NCI-H187 (cell line): ENCODE measurements around the gene LRFN2.

Experiments
- DNase-seq, 2 experiments: peaks; one replicate each; lab custom pipeline; 2025; lab: John Stamatoyannopoulos, UW

LRFN2 gene

DNA sequence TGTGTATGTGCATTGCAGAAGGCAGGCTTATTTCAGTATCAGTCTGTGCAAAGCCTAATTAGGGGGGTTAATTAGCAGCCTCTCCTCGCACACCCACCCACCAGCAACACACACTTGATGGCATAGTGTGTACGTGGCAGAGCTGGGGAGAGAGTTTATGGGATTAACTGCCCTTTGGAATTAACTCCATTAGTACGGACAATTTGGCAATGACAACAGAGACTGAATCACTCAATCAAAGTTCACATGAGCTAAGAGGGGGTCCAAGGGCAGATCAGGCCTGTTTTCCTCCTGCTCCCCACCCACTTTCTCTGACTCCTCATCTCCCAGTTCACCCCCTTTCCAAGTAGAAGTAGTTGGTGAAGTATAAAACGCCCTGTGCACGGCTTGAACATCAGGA, 69.5 kb downstream of the LRFN2 start:
- DNase-seq = no peak

DNA sequence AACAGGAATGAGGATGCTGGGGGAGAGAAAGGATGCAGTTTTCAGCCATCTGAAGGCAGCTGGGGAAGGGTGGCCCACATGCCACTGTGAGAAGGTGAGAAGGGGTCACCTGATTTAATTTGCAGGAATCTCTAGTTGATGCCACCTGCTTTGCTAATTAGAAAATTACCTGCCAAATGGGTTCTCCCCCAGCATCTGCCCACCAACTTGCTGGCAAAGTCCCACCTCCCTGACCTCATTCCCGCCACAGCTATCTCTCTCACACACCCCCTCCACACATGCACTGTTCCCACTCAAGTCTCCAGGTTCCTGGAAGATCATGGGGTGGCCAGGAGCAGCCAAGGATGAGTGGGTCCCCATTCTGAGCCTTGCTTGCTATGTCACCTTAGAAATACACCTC, 70.7 kb downstream of the LRFN2 start:
- DNase-seq = no peak

DNA sequence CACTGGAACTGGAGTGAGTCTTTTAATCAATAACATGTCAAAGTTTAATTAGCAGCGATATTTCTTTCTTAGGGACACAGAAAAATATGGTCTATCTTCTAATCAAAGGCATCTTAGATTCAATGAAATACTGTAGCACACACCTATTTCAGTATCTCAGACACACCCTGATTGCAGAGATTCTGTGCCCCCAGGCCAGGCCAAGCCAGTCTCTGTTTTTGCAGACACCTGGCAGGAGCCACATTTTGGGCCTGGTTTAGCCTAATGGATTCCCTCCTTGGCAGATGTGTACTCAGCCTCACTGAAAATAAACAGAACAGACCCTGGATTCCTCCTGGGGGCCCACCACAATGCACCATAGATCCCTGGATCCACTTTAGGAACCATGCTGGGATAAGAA, 74.8 kb downstream of the LRFN2 start:
- DNase-seq = no peak

DNA sequence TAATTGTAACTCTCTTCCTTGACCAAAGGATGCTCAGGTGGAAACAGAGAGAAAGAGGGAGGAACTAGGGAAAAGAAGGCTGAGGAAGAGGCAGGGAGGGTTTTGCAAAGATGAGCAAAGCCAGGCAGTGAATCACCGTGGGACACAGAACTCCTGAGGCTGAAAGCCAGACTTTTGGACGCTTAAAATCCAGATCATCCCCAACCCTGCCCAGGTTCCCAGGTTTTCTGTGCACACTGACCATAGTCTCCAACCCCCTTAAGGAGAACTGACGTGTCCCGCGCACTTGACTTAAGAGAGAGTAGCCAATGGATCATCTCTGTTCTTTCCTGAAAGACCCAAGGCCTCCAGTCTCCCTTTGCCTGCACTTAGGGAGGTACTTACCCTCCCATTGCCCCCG, 75.3 kb downstream of the LRFN2 start:
- DNase-seq = no peak

DNA sequence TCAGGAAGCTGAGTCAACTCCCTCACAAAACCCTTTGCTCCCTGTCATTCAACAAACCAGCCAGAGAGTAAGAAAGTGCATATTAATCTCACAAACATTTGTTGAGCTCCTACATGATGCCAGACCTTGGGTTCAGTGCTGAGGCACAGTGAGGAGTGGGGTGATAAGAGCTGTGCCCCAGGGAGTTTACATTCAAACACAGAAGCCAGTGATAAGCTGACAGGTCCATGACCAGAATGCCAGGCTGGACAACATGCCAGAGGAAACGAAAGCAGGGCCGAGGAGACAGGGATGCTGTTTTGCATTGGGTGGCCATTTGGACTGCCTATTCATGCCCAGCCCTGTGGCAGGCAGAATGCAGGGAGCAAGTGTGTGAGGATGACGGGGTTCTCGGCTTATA, 76.7 kb downstream of the LRFN2 start:
- no peak for DNase-seq

DNA sequence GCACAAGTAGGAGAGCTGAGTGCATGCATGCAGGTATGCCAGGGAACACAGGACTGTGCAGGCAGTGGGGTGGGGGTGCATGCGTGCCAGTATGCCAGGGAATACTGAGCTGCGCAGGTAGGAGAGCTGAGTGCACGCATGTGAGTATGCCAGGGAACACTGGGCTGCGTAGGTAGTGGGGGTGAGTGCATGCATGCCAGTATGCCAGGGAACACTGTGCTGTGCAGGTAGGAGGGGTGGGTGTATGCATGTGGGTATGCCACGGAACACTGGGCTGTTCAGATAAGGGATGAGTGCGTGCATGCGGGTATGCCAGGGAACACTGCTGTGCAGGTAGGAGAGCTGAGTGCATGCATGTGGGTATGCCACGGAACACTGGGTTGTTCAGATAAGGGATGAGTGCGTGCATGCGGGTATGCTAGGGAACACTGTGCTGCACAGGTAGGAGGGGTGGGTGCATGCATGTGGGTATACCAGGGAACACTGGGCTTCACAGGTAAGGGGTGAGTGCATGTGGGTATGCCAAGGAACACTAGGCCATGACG, 77.4 kb downstream of the LRFN2 start:
- no peak for DNase-seq

DNA sequence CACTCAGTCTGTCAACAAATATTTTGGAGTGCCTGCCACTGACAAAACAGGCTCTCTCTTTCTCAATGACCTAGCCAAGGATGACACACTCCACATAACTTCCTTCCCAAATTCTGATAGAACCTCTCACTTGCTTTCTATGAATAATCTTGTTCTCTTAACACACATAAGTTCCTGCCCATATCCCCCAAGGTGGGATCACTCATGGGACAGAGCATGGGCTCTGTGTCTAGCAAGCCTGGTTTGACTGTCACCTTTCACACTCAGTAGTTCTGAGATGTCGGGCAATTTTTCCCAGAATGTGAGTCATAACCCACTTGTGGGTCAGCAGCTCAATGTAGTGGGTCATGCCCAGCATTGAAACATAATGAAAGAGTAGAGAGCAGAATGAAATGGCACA, 78.1 kb downstream of the LRFN2 start:
- no peak for DNase-seq

DNA sequence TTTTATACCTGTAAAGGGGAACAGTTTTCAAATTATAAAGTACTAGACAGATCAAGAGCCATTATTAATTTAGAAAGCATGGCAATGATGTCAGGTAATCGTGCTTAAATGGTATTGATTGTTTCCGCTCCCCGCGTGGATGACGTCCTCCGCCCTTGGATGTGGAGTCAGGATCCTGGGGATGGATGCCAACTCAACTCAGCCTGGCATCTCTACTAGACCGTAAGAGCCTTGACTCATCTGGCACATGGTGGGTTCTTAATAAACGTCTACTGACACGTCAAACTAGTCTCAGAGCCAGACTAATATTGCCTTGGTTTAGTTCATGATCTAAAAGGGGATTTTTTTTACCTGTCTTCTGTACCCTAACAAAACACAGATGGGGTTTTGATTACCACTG, 80.2 kb downstream of the LRFN2 start:
- no peak for DNase-seq

DNA sequence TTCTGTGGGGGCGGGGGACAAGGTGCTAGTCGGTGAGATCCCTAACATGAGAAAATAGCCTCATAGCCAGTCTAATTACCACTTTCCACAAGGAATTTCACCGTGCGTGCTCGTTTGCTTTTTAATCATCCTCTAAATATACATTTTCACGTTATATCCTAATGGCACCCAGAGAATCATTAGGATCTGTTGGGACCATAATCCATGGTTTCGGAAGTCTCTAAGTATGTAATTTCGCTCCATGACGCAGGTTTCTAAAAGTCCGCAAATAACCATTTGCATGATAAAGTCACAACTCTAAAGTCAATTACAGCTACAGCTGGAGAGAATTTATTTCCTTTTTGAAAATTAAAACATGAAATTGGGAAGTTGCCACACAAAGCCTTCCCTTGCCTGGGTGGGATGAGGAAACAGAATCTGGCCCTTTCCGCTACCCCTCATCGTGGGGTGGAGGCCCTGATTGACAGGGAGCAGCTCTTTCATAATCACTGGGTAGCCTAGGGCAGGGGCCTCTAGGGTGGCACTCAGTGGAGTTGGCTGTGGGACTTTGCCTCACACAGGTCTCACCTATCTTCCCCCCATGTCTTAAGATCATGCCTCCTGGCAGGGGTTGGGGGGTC, 81.9 kb downstream of the LRFN2 start:
- DNase-seq = no peak

DNA sequence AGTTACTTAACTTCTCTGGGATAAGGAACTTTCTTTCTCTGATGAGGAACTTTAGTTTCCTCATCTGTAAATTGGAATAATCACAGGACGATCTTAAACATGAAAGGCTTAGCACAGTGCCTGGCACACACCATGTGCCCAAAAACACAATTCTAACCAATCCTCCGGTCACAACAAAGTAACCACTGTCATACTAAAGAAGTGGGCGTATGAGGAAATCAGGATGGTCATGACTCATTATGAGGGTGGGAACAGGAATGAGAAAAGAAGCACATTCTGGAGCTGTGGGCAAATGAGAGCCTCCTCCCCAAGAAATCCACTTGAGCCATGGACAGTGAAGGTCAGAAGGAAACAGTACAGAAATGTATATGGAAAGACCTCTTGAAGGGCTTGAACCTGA, 82.9 kb downstream of the LRFN2 start:
- no peak for DNase-seq

DNA sequence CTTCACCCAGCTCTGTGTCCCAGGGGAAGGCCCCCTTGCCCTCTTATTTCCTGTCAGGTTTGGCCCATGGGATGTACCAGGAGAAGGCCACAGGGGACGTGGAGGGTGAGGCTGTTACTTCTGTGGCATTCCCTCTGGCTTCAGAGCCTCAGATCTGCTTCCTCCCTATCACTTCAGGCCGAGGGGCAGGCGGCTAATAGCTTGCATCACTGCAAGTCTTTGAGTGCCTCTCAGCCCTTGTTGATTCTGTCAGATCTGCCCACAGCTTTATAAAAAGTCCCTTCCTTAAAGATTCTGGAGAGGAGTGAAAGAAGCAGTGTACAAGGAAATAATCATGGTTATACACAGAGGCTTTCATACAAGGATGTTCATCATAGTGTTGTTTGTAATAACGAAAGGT, 86.9 kb downstream of the LRFN2 start:
- DNase-seq = no peak

DNA sequence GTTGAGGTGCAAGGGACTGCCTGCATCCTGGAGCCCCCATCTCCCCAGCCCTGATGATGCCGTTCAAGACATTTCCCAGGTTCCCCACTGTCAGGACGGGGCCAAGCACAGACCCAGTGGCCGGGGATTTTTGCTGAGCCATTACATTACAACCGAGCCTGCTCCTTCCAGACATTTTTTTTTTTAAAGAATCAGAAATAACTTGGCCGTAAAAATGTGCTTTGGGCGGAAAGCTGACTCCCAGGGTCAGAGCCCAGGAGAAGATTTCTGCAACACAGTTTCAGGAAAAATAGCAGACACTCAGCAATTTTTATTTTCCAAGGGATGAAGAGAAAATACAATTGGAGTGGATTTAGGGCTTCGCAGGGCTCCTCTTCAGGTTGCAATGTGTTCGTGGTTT, 87.9 kb downstream of the LRFN2 start:
- DNase-seq = no peak

DNA sequence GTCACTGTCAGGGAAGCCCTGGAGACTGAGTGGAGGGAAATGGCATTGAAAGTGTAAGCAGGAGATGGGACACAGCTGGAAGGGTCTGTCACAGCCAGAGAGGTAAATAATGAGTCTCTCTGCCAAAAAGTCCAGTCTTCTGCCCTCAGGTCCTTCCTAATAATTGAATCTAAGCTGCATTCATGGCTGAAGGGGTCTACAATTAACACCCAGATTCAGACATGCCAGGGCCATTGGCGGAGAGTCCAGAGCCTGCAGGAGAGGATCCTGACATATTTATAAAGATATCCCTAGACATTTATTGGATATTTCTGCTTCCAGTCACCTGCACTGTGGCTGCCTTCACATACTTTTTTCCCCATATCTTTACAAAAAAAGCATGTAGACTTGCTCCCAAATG, 89.0 kb downstream of the LRFN2 start:
- DNase-seq = no peak

DNA sequence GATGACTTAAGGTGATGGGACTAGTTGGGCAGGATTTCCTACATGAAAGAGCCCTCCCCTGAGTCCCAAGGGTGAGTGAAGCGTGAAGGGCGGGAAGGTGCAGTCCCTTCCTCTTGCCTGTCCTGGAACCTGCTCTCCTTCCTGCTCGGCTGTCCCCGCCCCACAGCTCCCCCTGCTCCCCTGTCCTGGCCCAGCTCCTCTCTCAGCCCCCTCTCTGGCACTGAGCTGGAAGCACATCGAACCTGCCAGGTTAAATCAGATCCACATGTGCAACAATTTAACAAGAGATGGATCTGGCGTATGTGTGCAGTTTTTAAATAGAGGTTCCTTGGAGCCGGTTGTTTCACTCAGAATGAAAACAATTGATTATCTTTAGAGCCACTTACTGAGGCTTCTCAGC, 95.0 kb downstream of the LRFN2 start:
- DNase-seq = no peak

DNA sequence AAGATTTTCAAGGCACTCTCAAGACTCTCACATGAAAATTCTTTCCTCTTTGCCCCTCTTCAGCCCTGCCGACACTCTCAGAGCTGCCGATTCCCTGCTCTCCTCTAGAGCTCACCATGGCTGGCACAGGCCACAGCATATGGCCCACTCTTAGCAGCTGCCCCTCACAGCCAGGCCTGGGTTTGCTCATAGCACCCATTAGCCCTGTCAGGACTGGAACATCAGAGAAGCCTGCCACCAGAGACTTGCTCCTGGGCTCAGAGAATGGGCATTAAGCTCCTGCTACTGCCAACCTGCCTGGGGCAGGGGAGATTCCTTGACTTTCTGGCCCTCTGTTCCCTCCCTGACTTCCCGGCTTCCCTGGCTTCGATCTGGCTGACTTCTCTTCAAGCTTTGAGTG, 96.7 kb downstream of the LRFN2 start:
- no peak for DNase-seq

DNA sequence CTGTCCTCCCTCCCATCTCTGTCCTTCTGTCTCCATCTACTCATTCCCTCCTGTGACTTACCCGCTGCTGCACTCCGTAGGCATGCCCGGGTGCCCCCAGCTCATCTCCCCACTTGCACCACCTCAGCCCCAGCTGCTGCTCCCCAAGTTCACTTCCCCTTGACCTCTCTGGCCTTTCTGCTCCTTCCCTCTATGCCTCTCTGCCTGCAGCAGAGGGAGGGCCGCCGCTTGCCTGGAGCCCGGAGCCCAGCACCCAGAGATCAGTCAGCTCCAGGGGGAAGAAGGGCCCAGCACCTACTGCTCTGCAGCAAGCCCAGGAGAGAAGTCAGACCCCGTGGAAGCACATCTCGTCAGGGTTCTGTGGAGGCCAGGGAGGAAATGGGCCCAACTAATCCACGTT, 97.4 kb downstream of the LRFN2 start:
- no peak for DNase-seq

DNA sequence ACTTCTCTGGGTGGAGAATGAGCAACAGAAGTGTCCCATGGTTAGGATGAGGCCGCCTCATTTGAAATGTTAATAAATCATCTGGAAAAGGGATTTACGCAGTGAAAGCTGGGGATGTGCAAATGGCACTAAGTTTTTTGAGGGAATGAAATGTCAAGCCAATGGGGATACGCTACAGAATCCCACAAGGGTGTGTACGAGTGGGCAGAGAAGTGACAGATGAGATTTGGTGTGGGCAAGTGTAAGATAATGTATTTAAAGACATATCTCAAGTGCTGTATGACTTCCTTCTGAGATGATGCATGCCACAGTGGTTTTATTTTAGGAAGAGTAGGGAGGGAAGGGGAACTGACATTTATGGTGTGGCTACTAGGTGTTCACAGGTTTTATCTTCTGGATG, 100.6 kb downstream of the LRFN2 start:
- DNase-seq = no peak

DNA sequence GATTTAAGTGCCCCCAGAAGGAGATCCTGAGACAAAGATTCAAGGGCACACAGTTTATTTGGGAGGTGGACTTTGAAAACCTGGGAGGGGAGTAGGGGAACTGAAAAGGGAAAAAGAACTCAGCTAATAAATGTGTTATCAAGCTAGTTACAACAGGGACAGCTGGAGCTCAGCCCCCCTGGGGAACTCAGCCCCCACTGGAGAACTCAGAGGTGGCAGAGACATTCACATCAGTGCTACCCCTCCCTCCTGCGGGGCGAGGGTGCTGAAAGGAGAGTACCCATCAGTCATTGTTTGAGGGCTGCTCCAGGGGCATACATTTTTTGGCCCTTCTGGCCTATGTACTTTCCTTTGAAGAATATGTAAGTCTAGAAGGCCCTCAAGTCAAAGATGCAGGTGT, 101.4 kb downstream of the LRFN2 start:
- DNase-seq = no peak

DNA sequence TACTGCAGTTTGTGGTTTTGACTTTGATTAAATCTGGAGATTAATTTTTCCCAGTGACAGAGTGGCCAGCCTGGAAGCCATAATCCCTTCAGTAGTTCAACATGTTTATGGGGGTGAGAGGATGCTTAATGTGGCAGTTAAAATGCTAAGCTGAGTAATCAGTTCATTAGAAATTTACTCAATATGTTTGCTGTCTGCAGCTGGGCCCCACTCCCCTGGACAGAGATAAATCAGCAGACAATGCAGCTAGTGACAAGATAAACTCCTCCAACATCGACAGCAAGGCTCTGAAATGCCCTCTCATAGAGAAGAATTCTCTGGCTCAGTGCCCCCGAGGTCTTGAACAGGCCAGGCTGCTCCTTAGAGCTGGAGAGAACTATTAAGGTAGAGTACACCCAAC, 101.9 kb downstream of the LRFN2 start:
- no peak for DNase-seq

DNA sequence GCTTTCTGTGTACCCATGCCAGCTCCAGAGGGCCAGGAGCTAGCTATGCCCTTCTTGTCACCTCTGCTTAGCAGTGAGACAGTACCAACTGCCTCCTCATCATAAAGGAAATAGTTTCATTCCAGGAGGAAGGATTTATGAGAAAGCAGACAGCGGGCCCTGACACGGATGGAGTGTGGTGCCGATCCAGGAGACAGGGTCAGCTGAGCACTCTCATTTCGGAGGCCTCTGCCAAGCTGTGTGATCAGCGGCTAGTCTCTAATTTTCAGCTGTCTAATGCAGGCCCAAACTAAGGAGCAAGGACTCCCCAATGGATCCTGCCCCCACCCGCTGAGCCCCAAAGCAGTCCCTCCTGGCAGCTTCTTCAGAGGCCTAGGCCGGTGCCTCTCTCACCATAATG, 103.1 kb downstream of the LRFN2 start:
- no peak for DNase-seq

DNA sequence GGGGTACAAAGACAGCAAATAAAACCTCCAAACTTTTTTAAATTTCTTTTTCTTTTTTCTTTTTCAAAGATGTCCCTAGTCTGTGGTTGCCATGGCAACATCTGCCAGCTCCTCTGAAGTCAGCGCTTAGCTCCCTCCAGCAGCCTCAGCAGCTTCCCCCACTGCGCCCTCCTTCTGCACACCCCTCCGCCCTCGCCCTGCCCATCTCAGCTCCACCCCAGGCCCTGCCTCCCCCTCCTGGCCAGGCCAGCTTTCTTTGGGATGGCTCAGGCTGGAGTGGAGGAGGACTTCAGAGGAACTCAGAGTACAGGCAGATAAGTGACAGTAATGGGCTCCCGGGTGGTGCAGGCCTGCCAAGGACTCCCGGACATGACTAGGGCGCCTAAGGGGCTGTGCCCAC, 104.6 kb downstream of the LRFN2 start:
- DNase-seq = no peak

DNA sequence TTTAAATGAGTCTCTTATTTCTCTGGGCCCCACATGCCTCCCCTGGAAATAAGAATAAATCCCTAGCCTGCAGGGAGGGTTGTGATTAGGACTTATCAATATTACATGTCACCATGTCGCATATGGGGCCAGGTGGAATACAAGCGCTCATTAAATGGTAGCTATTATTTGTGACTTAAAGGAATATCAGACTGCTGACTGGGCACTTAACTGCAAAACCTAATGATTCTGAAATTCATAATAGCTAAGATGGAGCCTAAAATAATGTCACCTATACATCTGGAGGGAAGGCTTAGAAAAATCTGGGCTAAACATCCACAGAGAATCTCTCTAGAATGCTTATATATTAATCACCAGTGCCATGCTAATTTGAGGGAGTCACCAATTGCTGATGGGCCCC, 106.5 kb downstream of the LRFN2 start:
- DNase-seq = no peak

DNA sequence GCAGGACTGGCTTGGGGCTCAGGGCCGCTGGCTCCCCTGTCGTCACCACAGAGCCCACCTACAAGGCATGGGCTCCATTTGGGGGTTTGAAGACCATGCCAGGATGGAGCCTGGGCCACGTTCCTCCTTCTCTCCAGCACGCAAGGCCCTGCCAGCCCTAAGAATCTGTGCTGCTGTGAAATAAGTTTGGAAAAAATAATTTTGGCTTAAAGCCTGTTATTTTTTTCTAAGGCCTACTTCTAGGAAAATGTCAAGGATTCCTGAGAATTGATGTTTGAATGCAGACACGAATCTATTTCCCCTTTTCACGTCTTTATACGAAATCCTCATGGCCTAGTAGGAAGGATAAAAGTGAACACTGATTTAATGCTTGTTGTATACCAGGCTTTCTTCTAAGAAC, 107.5 kb downstream of the LRFN2 start:
- no peak for DNase-seq

DNA sequence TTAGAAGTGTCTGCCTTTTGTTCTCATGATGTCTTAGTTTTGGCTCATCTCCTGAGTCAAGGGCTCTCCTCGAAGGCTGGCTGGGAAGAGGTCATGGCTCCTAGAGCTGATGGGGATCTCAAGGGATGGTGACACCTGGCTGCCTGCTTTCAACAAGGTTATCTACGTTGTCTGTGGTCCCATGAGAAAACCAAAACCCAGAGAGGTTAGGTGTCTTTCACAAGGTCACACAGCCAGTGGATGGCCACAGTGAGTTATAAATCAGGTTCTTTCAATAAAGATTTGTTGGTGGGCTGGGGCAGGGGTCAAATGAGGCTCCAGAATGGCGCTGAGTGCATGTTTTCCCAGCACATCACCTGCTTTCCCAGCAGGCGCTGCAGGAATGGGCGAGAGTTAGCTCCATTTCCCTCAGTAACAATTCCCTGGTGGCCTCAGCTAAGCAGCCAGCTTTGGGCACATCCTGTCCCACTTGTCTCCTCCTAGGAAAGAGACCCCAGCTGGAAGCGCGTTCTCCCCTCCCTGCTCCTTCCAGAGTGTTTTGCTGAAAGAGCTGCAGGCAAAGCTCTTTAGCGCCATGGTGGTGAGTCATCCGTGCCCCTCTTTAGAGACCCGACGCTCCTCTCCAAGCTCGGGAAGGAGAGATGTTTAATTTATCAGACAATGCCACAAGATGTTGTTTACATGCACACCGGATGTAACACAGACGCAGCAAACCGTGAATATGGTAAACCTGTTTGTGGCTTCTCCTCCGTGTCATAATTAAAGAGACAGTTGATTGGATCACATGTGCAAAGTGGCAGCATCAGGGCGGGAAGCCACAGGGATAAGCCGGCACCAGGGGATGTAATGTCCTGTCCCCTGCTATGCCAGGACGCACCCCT, 109.7 kb downstream of the LRFN2 start:
- no peak for DNase-seq
